NCI-H1092 treated with DMSO at 0.1 percent for 48 hours (cell line): ENCODE data around the gene LALBA.
"Not testable (repeated sequence)": the region's sequence is repeated elsewhere in the genome, so short reads cannot be mapped to it uniquely, and the experiment has no call there.

Experiments
- DNase-seq: peaks from one replicate; lab custom pipeline; 2025; lab: John Stamatoyannopoulos, UW

LALBA gene

GRCh38 chr12:48527891-48528670 is 41.8 kb downstream of the LALBA start:
- DNase-seq: no peak

GRCh38 chr12:48525332-48525731 is 44.5 kb downstream of the LALBA start, which contains the start of gene OR8S1:
Gene OR8S1, plus strand, starts transcription at chr12:48525632. Its CDS starts 0 bp downstream, at chr12:48525632.
- no peak for DNase-seq

GRCh38 chr12:48520381-48520780 is 49.5 kb downstream of the LALBA start:
- DNase-seq: not testable (repeated sequence)
